ENCODE measurements around the gene RBMS3. TPM values are rescaled to one million over a fixed set of nuclear protein-coding genes. Genes with fewer than 3 reads are reported as not detected.

RBMS3 gene
- total RNA-seq, 1 donor from 2014 or later: 33.0 TPM

DNA sequence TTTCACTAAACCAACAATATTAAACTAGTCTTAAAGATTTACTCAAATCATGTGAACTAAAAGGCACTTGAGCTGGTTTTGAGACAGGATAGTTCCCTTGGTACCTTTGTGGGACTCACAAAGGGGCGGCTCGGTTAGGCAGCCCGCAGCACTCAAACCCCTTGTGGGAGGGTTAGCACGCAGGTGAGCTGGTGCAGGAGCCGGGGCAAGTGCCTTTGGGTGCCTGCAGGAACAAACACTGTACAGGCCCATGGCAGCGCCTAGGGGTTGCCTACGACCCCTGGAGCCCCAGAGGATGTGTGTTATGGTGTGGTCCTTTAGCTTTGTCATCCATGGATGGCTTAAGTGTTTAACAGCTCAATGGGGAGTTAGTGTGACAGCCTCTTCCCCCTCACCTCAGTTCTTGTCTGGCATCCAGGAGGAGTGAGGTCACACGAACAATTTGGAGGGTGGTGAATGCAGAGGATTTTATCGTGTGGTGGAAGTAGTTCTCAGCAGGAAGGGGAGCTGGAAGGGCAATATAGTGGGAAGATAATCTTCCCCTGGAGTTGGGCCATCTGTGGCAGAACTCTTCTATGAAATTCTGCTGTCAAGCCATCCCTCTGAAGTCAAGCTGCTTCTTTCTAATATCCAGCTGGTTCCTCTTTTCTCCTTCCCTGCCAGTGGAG lies 470.9 kb downstream of the RBMS3 start:
- no peak for FAIRE-seq
- no peak overlapping the region for H3K27ac Mint-ChIP-seq (ENCODE audit: unreplicated experiment)

DNA sequence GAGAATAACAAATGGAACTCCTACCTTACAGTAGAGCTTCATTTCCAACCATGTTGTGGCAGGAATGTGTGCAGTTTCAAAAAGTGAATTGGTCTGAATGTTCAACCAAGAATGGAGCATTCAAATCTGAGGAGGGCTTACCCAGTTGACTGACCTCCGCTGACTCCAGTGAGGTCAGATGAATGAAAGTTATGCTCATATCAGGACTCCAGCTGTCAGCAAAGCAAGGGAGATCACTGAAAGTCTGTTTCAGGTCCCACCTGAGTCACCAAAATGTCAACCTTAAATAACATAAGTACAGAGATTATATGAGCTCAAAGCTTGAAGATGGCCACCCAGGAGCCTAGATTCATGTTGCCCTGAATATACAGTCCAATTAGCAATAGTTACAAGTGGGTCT lies 473.5 kb downstream of the RBMS3 start:
- peaks cover 28% of the 10 kb centered on the region for H3K4me1 Mint-ChIP-seq (ENCODE audit: low read depth, unreplicated experiment)
- H3K9me3 Mint-ChIP-seq (ENCODE audit: unreplicated experiment): no peaks in the 10 kb centered on the region
- DNase-seq (ENCODE audit: low read depth) (no peak), FAIRE-seq (no peak)
- Histone ChIP-seq H3K4me2 (ENCODE audit: low read length) (no peak overlapping the region), H3K9me3 (ENCODE audit: insufficient read depth, low read depth, low read length) (no peaks in the 10 kb centered on the region), H3K79me2 (ENCODE audit: insufficient read depth, low read length) (no peaks in the 10 kb centered on the region), H3K4me1 (ENCODE audit: insufficient read depth, low read length) (peaks cover 27% of the 10 kb centered on the region), H3K36me3 (ENCODE audit: insufficient read depth, low read length) (no peaks in the 10 kb centered on the region), H3K27me3 (ENCODE audit: insufficient read depth, low read length) (no peaks in the 10 kb centered on the region), H4K20me1 (ENCODE audit: insufficient read depth, low read length) (no peaks in the 10 kb centered on the region), H3K4me3 (ENCODE audit: insufficient read depth, low read depth, low read length) (no peak overlapping the region), H3K9ac (ENCODE audit: low read length) (no peak overlapping the region), H2AFZ (ENCODE audit: low read depth, low read length) (no peak overlapping the region), H3K27ac (ENCODE audit: low read depth, low read length) (no peak overlapping the region)
- H3K4me3 Mint-ChIP-seq (ENCODE audit: unreplicated experiment): no peak overlapping the region
- H3K36me3 Mint-ChIP-seq (ENCODE audit: low read depth, unreplicated experiment): no peaks in the 10 kb centered on the region
- TF ChIP-seq CTCF (IDR thresholded peaks at IDR 0.05; ENCODE audit: insufficient read depth, low read depth, low read length): no peak
- no peak for TF ChIP-seq EZH2 (IDR thresholded peaks at IDR 0.05; ENCODE audit: insufficient read depth, low read length)
- H3K27ac Mint-ChIP-seq (ENCODE audit: unreplicated experiment): no peak overlapping the region
- H3K27me3 Mint-ChIP-seq (ENCODE audit: low read depth, unreplicated experiment): no peaks in the 10 kb centered on the region

More for the DNA sequence above, 470.9 kb downstream of the RBMS3 start:
- no peaks in the 10 kb centered on the region for H3K9me3 Mint-ChIP-seq (ENCODE audit: unreplicated experiment)
- no peak for DNase-seq (ENCODE audit: low read depth)
- H3K27me3 Mint-ChIP-seq (ENCODE audit: low read depth, unreplicated experiment): no peaks in the 10 kb centered on the region
- no peak overlapping the region for H3K4me2 ChIP-seq (ENCODE audit: low read length)
- H3K27me3 ChIP-seq (ENCODE audit: insufficient read depth, low read length): no peaks in the 10 kb centered on the region
- no peak overlapping the region for H3K4me3 ChIP-seq (ENCODE audit: insufficient read depth, low read depth, low read length)
- H3K4me1 ChIP-seq (ENCODE audit: insufficient read depth, low read length): peaks cover 2% of the 10 kb centered on the region
- H3K27ac ChIP-seq (ENCODE audit: low read depth, low read length): no peak overlapping the region
- H2AFZ ChIP-seq (ENCODE audit: low read depth, low read length): no peak overlapping the region
- H3K36me3 ChIP-seq (ENCODE audit: insufficient read depth, low read length): no peaks in the 10 kb centered on the region
- no peaks in the 10 kb centered on the region for H3K79me2 ChIP-seq (ENCODE audit: insufficient read depth, low read length)
- H4K20me1 ChIP-seq (ENCODE audit: insufficient read depth, low read length): no peaks in the 10 kb centered on the region
- TF ChIP-seq EZH2 (IDR thresholded peaks at IDR 0.05; ENCODE audit: insufficient read depth, low read length) (no peak), CTCF (IDR thresholded peaks at IDR 0.05; ENCODE audit: insufficient read depth, low read depth, low read length) (no peak)
- H3K9ac ChIP-seq (ENCODE audit: low read length): no peak overlapping the region
- H3K36me3 Mint-ChIP-seq (ENCODE audit: low read depth, unreplicated experiment): peaks cover 4% of the 10 kb centered on the region
- H3K4me3 Mint-ChIP-seq (ENCODE audit: unreplicated experiment): no peak overlapping the region
- no peaks in the 10 kb centered on the region for H3K9me3 ChIP-seq (ENCODE audit: insufficient read depth, low read depth, low read length)
- peaks cover 6% of the 10 kb centered on the region for H3K4me1 Mint-ChIP-seq (ENCODE audit: low read depth, unreplicated experiment)

GRCh38 chr3:29755416-29755815 lies 474.5 kb downstream of the RBMS3 start:
- no peaks in the 10 kb centered on the region for H3K9me3 Mint-ChIP-seq (ENCODE audit: unreplicated experiment)
- H3K4me1 Mint-ChIP-seq (ENCODE audit: low read depth, unreplicated experiment): peaks cover 39% of the 10 kb centered on the region
- H3K4me3 ChIP-seq (ENCODE audit: insufficient read depth, low read depth, low read length): no peak overlapping the region
- H3K9me3 ChIP-seq (ENCODE audit: insufficient read depth, low read depth, low read length): no peaks in the 10 kb centered on the region
- no peak for DNase-seq (ENCODE audit: low read depth)
- H3K27me3 Mint-ChIP-seq (ENCODE audit: low read depth, unreplicated experiment): no peaks in the 10 kb centered on the region
- no peaks in the 10 kb centered on the region for H3K79me2 ChIP-seq (ENCODE audit: insufficient read depth, low read length)
- TF ChIP-seq EZH2 (IDR thresholded peaks at IDR 0.05; ENCODE audit: insufficient read depth, low read length): no peak
- no peak for TF ChIP-seq CTCF (IDR thresholded peaks at IDR 0.05; ENCODE audit: insufficient read depth, low read depth, low read length)
- H3K4me3 Mint-ChIP-seq (ENCODE audit: unreplicated experiment): no peak overlapping the region
- no peak overlapping the region for H3K9ac ChIP-seq (ENCODE audit: low read length)
- no peak overlapping the region for H3K4me2 ChIP-seq (ENCODE audit: low read length)
- H3K27me3 ChIP-seq (ENCODE audit: insufficient read depth, low read length): no peaks in the 10 kb centered on the region
- FAIRE-seq: no peak
- H2AFZ ChIP-seq (ENCODE audit: low read depth, low read length): no peak overlapping the region
- H3K4me1 ChIP-seq (ENCODE audit: insufficient read depth, low read length): peaks cover 35% of the 10 kb centered on the region
- H3K27ac ChIP-seq (ENCODE audit: low read depth, low read length): no peak overlapping the region
- H3K27ac Mint-ChIP-seq (ENCODE audit: unreplicated experiment): no peak overlapping the region
- H3K36me3 ChIP-seq (ENCODE audit: insufficient read depth, low read length): no peaks in the 10 kb centered on the region
- H4K20me1 ChIP-seq (ENCODE audit: insufficient read depth, low read length): no peaks in the 10 kb centered on the region
- H3K36me3 Mint-ChIP-seq (ENCODE audit: low read depth, unreplicated experiment): no peaks in the 10 kb centered on the region
